HL-60 (cell line): Measurements from ENCODE around the gene FOXJ3.

Experiments used
- DNase-seq, 2 experiments: peaks; one replicate each; pipeline ENCODE4 v3.0.0-alpha.2; 2010 to 2020; ENCODE audit warnings: low read depth in 1 of 2, low spot score in 1 of 2
- H3K27ac ChIP-seq: fragments of 250-450 bp; sonication (Bioruptor Pico); replicated peaks from 2 replicates; pipeline ENCODE4 v1.5.1; 2020; ENCODE audit warnings: mild to moderate bottlenecking, moderate library complexity
- H3K27me3 ChIP-seq: fragments of 250-450 bp; sonication (Bioruptor Pico); 2 replicates; pipeline ENCODE4 v1.5.1; 2021; ENCODE audit warnings: mild to moderate bottlenecking, moderate library complexity; ENCODE audit not compliant: insufficient read depth, poor library complexity, severe bottlenecking
- H3K4me3 ChIP-seq: replicated peaks from 2 replicates; pipeline ENCODE4 v1.5.1; 2011; ENCODE audit warnings: mild to moderate bottlenecking, control low read depth, low read length; ENCODE audit not compliant: insufficient read depth
- CTCF ChIP-seq: IDR thresholded peaks from one replicate; pipeline ENCODE4 v1.5.1; 2011; ENCODE audit warnings: low read length, control low read depth, inconsistent platforms; ENCODE audit not compliant: insufficient read depth
- GABPA ChIP-seq: IDR thresholded peaks from 2 replicates; pipeline ENCODE4 v1.6.1; 2012; ENCODE audit warnings: low read depth
- POLR2AphosphoS5 ChIP-seq: IDR thresholded peaks from 2 replicates; pipeline ENCODE4 v1.6.1; 2012; ENCODE audit warnings: low read depth
- SPI1 ChIP-seq: IDR thresholded peaks from 2 replicates; pipeline ENCODE4 v1.6.1; 2012; ENCODE audit warnings: low read depth, mild to moderate bottlenecking, borderline replicate concordance
- TF ChIP-seq, protein P1 (sequence below): IDR thresholded peaks from 2 replicates; pipeline ENCODE4 v1.6.1; 2012; ENCODE audit warnings: low read depth; ENCODE audit not compliant: insufficient replicate concordance

Gene FOXJ3

DNA sequence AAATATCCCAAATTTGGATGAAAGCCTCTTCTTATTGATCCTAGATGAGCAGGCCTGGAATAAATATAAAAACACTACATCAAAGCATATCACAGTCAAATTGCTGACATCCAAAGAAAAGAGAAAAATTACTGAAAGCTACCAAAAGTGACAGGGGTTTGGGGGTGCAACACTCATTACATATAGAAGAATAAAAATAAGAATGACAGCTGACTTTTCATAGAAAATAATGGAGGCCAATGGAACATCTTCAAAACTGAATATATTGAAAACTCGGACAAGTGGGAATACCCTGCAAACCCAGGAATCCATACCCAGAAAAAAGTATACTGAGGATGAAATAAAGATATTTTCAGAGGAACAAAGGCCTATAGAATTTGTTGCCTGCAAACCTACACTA is 84.0 kb downstream of the FOXJ3 start:
- Histone ChIP-seq H3K27me3 (no peaks in the 10 kb centered on the region), H3K4me3 (no peak overlapping the region), H3K27ac (no peak overlapping the region)
- no peak for DNase-seq
- TF ChIP-seq CTCF (no peak), POLR2AphosphoS5 (no peak), SPI1 (no peak), GABPA (no peak)
- TF ChIP-seq, protein P1, sequence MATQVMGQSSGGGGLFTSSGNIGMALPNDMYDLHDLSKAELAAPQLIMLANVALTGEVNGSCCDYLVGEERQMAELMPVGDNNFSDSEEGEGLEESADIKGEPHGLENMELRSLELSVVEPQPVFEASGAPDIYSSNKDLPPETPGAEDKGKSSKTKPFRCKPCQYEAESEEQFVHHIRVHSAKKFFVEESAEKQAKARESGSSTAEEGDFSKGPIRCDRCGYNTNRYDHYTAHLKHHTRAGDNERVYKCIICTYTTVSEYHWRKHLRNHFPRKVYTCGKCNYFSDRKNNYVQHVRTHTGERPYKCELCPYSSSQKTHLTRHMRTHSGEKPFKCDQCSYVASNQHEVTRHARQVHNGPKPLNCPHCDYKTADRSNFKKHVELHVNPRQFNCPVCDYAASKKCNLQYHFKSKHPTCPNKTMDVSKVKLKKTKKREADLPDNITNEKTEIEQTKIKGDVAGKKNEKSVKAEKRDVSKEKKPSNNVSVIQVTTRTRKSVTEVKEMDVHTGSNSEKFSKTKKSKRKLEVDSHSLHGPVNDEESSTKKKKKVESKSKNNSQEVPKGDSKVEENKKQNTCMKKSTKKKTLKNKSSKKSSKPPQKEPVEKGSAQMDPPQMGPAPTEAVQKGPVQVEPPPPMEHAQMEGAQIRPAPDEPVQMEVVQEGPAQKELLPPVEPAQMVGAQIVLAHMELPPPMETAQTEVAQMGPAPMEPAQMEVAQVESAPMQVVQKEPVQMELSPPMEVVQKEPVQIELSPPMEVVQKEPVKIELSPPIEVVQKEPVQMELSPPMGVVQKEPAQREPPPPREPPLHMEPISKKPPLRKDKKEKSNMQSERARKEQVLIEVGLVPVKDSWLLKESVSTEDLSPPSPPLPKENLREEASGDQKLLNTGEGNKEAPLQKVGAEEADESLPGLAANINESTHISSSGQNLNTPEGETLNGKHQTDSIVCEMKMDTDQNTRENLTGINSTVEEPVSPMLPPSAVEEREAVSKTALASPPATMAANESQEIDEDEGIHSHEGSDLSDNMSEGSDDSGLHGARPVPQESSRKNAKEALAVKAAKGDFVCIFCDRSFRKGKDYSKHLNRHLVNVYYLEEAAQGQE: no peak

GRCh38 chr1:42250164-42250563 is 84.9 kb downstream of the FOXJ3 start:
- TF ChIP-seq GABPA: no peak
- no peak for TF ChIP-seq CTCF
- TF ChIP-seq, protein P1: no peak
- TF ChIP-seq SPI1: no peak
- TF ChIP-seq POLR2AphosphoS5: no peak
- H3K4me3 ChIP-seq: no peak overlapping the region
- DNase-seq: no peak
- H3K27ac ChIP-seq: no peak overlapping the region
- no peaks in the 10 kb centered on the region for H3K27me3 ChIP-seq

- no peak for DNase-seq
- no peak overlapping the region for H3K4me3 ChIP-seq
- H3K27ac ChIP-seq: no peak overlapping the region
- TF ChIP-seq POLR2AphosphoS5 (no peak), CTCF (no peak), GABPA (no peak), SPI1 (no peak)
- TF ChIP-seq, protein P1: no peak
- no peaks in the 10 kb centered on the region for H3K27me3 ChIP-seq
Observed at GRCh38 chr1:42240966-42241755, 93.9 kb downstream of the FOXJ3 start.
